MM.1S (cell line): ENCODE measurements around the gene ESF1.

ENCODE experiments used
- DNase-seq: peaks from one replicate; pipeline ENCODE4 v3.0.0-alpha.2; 2015
- H2AFZ ChIP-seq: fragments of 300-600 bp; sonication (generic); 2 replicates; pipeline ENCODE4 v1.6.0; 2016; ENCODE audit warnings: antibody characterized with exemption, low read length
- H3F3A ChIP-seq: fragments of 300-600 bp; sonication (generic); 2 replicates; pipeline ENCODE4 v1.6.1; 2016; ENCODE audit warnings: mild to moderate bottlenecking, antibody characterized with exemption, low read length, moderate library complexity, mixed read lengths; ENCODE audit not compliant: insufficient read depth
- H3K27ac ChIP-seq: fragments of 300-600 bp; sonication (generic); 2 replicates; pipeline ENCODE4 v1.5.1; 2016; ENCODE audit warnings: mild to moderate bottlenecking, low read length
- H3K27me3 ChIP-seq: fragments of 300-600 bp; sonication (generic); replicated peaks from 2 replicates; pipeline ENCODE4 v1.6.0; 2016; ENCODE audit warnings: low read length; ENCODE audit not compliant: insufficient read depth
- H3K36me3 ChIP-seq: fragments of 300-600 bp; sonication (generic); replicated peaks from 2 replicates; pipeline ENCODE4 v1.6.1; 2016; ENCODE audit warnings: mild to moderate bottlenecking, low read length, mixed read lengths; ENCODE audit not compliant: insufficient read depth
- H3K4me1 ChIP-seq: fragments of 300-600 bp; sonication (generic); 2 replicates; pipeline ENCODE4 v1.6.1; 2016; ENCODE audit warnings: low read length, mixed read lengths
- H3K4me2 ChIP-seq: fragments of 300-600 bp; sonication (generic); 2 replicates; pipeline ENCODE4 v1.6.0; 2016; ENCODE audit warnings: low read depth, low read length
- H3K4me3 ChIP-seq: fragments of 300-600 bp; sonication (generic); 2 replicates; pipeline ENCODE4 v1.5.1; 2016; ENCODE audit warnings: low read length, mixed read lengths
- H3K79me2 ChIP-seq: fragments of 300-600 bp; sonication (generic); 2 replicates; pipeline ENCODE4 v1.6.1; 2016; ENCODE audit warnings: mixed run types, low read length, mixed read lengths
- H3K9ac ChIP-seq: fragments of 300-600 bp; sonication (generic); 2 replicates; pipeline ENCODE4 v1.6.1; 2016; ENCODE audit warnings: low read length, mixed read lengths
- H3K9me2 ChIP-seq: fragments of 300-600 bp; sonication (generic); replicated peaks from 2 replicates; pipeline ENCODE4 v1.6.1; 2016; ENCODE audit warnings: mild to moderate bottlenecking, low read length, mixed read lengths; ENCODE audit not compliant: insufficient read depth
- H3K9me3 ChIP-seq: fragments of 300-600 bp; sonication (generic); replicated peaks from 2 replicates; pipeline ENCODE4 v1.6.1; 2016; ENCODE audit warnings: mild to moderate bottlenecking, low read length, mixed read lengths; ENCODE audit not compliant: insufficient read depth
- H4K20me1 ChIP-seq: fragments of 300-600 bp; sonication (generic); 2 replicates; pipeline ENCODE4 v1.6.1; 2016; ENCODE audit warnings: mild to moderate bottlenecking, low read length, moderate library complexity, mixed read lengths; ENCODE audit not compliant: insufficient read depth
- EZH2 ChIP-seq: fragments of 300-600 bp; sonication (generic); optimal IDR thresholded peaks from 2 replicates; pipeline ENCODE3; 2017; ENCODE audit warnings: low read depth, mild to moderate bottlenecking, antibody characterized with exemption, low read length, mixed read lengths
- EZH2phosphoT487 ChIP-seq: fragments of 300-600 bp; sonication (generic); IDR thresholded peaks from 2 replicates; pipeline ENCODE4 v1.6.1; 2018; ENCODE audit warnings: antibody characterized with exemption, low read length
- TF ChIP-seq, protein P1 (sequence below): fragments of 300-600 bp; sonication (generic); IDR thresholded peaks from 2 replicates; pipeline ENCODE4 v1.5.1; 2016; ENCODE audit warnings: antibody characterized with exemption, low read length, mixed read lengths

The ESF1 gene

DNA sequence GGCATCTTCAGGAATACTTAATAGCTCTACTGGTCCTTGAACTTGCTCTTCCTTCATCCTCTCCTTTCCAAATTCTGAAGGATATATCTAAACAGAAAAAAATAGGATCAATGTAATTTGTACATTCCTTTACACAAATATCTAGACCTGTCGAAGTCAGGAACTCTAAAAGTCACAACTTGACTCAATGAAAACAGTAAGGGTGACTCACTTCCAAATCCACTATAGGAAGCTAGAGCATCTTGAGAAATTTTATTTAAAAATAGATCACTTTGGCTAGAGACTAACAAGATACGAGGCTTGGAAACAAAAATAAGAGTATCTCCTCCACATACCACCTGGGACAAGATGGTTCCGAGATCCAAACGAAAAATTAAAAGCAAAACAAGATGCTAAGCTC, 12.2 kb downstream of the ESF1 start:
- Histone ChIP-seq H3K4me3 (no peak overlapping the region), H3K4me1 (no peaks in the 10 kb centered on the region), H3F3A (no peaks in the 10 kb centered on the region; the same call in 1 of the 2 replicates), H3K9ac (no peak overlapping the region), H3K36me3 (peaks cover 20% of the 10 kb centered on the region), H3K27me3 (no peaks in the 10 kb centered on the region), H3K27ac (no peak overlapping the region), H4K20me1 (no peaks in the 10 kb centered on the region), H2AFZ (no peak overlapping the region), H3K79me2 (no peaks in the 10 kb centered on the region), H3K9me3 (no peaks in the 10 kb centered on the region), H3K4me2 (no peak overlapping the region), H3K9me2 (no peaks in the 10 kb centered on the region)
- no peak for DNase-seq
- no peak for TF ChIP-seq EZH2
- TF ChIP-seq, protein P1, sequence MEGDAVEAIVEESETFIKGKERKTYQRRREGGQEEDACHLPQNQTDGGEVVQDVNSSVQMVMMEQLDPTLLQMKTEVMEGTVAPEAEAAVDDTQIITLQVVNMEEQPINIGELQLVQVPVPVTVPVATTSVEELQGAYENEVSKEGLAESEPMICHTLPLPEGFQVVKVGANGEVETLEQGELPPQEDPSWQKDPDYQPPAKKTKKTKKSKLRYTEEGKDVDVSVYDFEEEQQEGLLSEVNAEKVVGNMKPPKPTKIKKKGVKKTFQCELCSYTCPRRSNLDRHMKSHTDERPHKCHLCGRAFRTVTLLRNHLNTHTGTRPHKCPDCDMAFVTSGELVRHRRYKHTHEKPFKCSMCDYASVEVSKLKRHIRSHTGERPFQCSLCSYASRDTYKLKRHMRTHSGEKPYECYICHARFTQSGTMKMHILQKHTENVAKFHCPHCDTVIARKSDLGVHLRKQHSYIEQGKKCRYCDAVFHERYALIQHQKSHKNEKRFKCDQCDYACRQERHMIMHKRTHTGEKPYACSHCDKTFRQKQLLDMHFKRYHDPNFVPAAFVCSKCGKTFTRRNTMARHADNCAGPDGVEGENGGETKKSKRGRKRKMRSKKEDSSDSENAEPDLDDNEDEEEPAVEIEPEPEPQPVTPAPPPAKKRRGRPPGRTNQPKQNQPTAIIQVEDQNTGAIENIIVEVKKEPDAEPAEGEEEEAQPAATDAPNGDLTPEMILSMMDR, result no peak
- TF ChIP-seq EZH2phosphoT487, result no peak

DNA sequence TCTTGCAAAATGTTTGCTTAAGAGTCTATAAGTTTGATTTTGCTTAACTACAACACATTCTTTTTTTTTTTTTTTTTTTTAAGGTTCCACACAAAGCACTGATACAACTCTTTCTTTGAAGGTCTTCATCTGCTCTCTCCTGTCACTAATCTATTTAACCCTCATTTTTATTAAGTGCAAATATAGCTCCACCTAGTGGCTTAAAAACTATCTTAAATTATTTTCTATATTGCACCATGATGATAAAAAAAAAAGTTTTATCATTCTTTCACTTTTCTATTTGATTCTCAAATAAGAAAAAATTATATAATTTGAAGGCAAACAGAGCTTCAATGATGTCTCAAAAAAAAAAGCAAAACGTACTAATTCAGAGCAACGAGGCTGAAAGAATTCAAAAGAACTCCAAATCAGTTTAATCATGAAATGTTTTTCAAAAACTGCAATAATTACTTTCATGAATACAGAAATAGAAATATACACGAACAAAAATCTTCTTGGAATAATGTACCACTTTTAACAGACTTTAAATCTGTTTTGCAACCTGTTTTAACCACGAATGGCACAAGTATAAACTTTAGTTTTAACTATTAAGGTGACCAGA, 12.8 kb downstream of the ESF1 start:
- Histone ChIP-seq H3K4me2 (no peak overlapping the region), H3K9me3 (no peaks in the 10 kb centered on the region), H3K4me3 (no peak overlapping the region), H3F3A (no peaks in the 10 kb centered on the region; the same call in 1 of the 2 replicates), H3K4me1 (no peaks in the 10 kb centered on the region), H3K27me3 (no peaks in the 10 kb centered on the region), H2AFZ (no peak overlapping the region), H3K79me2 (no peaks in the 10 kb centered on the region), H3K27ac (no peak overlapping the region), H4K20me1 (no peaks in the 10 kb centered on the region), H3K9ac (no peak overlapping the region), H3K36me3 (peaks cover 20% of the 10 kb centered on the region; the same call in 1 of the 2 replicates), H3K9me2 (no peaks in the 10 kb centered on the region)
- peak; percentile 28 for DNase-seq
- no peak for TF ChIP-seq EZH2phosphoT487
- TF ChIP-seq, protein P1, result peak; percentile 43

DNA sequence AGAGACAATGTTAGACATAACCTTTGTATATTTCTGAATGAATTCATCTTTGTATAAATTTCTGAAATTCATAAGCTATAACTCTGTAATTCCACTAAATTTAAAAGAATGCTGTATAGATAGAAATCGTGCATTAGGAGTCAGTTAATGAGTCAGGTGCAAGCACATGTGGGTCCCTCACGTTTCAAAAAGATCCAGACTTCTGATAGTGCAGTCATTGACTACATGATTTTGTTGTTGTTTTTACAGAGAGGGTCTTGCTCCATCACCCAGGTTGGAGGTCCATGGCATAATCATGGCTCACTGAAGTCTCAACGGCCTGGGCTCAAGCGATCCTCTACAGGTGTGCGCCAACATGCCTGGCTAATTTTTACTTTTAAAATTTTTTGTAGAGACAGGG, 14.6 kb downstream of the ESF1 start:
- H3K36me3 ChIP-seq, result peaks cover 16% of the 10 kb centered on the region; the same call in 1 of the 2 replicates
- TF ChIP-seq, protein P1, result no peak
- TF ChIP-seq EZH2phosphoT487, result no peak
- TF ChIP-seq EZH2, result no peak
- H3K79me2 ChIP-seq, result no peaks in the 10 kb centered on the region
- no peak overlapping the region for H3K9ac ChIP-seq
- H3K4me2 ChIP-seq, result no peak overlapping the region
- DNase-seq, result no peak
- H3K4me3 ChIP-seq, result no peak overlapping the region
- no peak overlapping the region for H2AFZ ChIP-seq
- no peaks in the 10 kb centered on the region for H4K20me1 ChIP-seq
- no peaks in the 10 kb centered on the region; the same call in 1 of the 2 replicates for H3F3A ChIP-seq
- H3K27ac ChIP-seq, result no peak overlapping the region
- H3K27me3 ChIP-seq, result no peaks in the 10 kb centered on the region
- no peaks in the 10 kb centered on the region for H3K9me2 ChIP-seq
- peaks cover 11% of the 10 kb centered on the region for H3K4me1 ChIP-seq
- H3K9me3 ChIP-seq, result no peaks in the 10 kb centered on the region
